Stimulated activated CD8-positive, alpha-beta memory T cell treated with anti-CD3 and anti-CD28 coated beads, Interleukin-7, amount 100 ng/mL, for 1 hour (primary cell): ENCODE results near the gene STX12.
"Not testable (repeated sequence)": the region's sequence is repeated elsewhere in the genome, so short reads cannot be mapped to it uniquely, and the experiment has no call there.

ENCODE experiments used
- DNase-seq, 2 donors: peaks; one replicate each; pipeline ENCODE4 v3.0.0-alpha.2; 2020; ENCODE audit warnings: low read depth in 2 of 2

STX12 gene

DNA sequence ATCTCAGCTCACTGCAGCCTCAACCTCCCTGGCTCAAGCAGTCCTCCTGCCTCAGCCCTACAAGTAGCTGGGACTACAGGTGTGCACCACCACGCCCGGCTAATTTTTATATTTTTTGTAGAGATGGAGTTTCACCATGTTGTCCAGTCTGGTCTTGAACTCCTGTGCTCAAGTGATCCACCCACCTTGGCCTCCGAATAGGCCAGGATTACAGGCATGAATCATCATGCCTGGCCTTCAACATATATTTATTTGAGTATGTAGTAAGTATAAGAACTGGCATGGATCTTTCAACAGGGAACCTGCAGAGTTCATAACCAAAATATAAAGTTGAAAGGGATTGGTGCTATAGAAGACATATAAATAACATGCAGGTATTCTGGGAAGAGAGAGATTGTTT lies 2.3 kb downstream of the STX12 start:
- not testable (repeated sequence) for DNase-seq

DNA sequence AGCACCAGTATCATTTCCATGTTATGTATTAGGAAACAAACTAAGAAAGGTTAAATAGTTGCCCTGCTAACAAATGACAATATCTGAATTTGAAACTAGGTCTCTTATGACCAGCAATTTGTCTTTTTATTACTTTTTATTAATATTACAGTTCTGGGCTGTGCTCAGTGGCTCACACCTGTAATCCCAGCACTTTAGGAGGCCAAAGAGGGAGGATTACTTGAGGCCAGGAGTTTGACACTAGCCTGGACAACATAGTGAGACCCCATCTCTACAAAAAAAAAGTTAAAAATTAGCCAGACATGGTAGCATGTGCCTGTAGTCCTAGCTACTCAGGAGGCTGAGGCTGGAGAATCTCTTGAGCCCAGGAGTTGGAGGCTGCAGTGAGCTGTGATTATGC lies 3.3 kb downstream of the STX12 start:
- not testable (repeated sequence) for DNase-seq

DNA sequence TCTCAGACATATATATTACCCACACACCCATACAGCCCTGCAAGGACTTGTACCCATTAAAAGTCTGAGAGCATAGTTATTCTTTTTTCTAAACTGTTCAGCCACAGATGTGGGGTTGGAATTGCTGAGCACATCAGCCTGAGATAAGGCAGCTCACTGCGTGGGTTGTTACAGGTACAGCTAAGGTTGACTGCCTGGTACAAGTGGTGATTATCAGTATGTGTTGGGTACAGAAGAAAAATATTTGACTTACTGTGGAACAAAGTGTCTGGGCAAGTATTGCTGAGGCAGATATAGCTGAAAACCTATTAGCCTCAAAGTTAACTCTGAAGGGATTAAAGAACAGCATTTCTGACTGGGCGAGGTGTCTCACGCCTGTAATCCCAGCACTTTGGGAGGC lies 5.0 kb downstream of the STX12 start:
- no peak for DNase-seq

DNA sequence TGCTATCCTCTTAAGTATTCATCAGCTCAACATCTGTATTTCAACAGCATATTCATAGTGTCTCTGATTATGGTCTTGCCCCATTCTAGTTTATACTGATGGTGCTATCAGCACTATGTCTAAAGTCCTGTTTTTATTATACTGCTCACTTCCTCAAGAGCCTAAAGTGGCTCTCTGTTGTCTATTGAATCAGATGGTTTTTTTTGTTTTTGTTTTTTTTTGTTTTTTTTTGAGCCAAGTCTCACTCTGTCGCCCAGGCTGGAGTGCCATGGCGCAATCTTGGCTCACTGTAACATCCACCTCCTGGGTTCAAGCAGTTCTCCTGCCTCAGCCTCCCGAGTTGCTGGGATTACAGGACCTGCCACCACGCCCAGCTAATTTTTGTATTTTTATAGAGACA lies 6.1 kb downstream of the STX12 start:
- DNase-seq: no peak

DNA sequence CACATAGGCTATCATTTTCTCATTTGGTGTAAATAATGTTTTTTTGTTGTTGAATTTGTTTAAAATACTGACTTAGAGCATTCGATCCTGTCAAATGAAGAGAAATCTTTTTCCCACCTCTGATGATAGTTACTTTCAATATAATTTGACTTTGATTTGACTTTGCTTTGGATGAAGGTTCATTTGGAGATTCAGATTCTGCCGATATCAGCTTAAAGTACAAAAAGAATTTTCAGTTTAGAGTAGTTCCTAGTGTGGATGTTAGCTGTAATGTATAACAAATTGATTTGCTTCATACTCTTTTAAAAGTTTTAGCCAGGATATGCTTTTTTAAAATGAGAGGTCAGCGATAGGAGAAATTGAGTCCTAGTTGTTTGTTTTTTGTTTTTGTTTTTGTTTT lies 9.9 kb downstream of the STX12 start:
- no peak for DNase-seq

DNA sequence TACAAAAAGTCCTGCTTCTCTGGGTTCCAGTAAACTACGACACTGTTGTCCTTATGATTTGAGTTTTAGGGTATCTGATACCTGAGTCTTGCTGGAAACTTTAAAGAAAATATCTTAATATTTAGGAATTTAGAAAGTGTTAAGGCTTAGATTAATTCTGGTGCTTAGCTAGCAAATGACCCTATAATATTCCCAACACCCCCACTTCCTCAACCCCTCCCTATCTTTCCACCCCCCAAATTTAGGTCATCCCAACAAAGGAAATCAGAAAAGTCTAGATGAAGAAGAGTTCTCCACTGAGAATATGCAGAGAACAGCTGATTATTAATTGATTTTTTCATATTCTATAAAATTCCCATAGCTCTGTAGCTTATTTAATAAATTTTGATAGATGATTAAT lies 11.7 kb downstream of the STX12 start:
- DNase-seq: no peak

DNA sequence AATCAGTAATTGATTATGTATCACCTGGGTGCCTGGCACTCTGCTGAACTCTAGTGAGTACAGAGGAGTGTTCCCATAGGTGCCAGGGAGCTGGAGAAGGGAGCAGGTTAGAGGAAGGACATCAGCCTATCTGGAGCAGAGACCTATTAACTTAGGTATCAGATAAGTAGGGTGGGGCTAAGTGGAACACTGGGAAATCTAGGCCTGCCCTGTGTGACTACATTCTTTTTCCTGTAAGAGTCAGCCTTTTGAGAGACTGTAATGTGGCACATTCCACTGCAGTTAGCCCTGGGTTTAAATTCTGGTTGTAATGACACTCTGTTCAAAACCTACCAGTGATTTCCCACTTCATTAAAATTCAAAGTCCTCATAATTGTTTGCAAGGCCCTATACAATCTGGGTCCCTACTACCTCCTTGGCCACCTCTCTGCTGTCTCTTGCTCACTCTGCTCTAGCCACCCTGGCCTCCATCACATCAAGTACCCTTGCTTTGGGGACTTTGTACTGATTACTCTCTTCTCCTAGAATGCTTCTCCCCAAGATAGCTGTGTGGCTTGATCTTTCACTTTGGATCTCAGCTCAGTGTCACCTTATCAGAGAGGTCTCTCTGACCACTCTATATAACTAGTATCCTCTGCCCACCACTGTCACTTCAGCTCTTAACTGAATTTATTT lies 12.9 kb downstream of the STX12 start:
- DNase-seq: no peak

DNA sequence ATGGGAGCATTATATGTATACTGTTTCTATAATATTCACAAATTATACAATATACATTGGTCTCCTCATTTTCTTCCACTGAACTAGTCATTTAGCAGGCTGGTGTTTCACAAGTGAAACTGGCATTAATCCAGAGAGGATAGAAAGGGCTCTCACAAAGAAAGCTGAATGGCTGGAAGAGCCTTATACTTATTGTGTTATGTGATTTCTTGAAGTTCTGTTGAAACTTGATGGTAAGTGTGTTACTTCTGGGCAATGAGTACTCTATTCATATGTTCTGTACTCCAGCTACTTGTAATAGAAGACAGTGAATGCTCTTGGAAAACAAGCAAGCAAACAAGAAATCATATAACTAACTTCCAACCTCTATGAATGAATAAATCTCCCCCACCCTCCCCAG lies 14.9 kb downstream of the STX12 start:
- no peak for DNase-seq

DNA sequence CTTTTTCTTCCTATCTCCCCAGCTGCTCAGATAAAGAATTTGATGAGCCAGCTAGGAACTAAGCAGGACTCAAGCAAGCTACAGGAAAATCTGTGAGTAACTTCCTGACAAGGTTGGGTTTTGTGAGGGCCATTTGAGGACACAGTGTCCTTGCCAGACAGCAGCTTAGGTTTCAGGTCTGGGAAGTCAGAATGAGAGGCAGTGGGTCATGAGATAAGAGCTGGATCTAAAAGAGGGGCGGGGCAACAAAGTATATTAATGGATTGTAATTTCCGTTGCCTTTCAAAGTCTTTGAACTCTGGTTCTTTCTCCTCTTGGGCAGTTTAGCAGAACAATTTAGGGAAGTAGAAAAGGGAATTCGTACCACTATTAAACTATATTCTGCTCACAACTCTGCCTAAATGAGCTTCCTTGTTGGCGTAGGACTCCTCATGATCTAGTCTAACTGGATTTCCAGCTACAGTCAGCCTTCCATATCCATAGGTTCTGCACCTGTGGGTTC lies 16.6 kb downstream of the STX12 start:
- no peak for DNase-seq

DNA sequence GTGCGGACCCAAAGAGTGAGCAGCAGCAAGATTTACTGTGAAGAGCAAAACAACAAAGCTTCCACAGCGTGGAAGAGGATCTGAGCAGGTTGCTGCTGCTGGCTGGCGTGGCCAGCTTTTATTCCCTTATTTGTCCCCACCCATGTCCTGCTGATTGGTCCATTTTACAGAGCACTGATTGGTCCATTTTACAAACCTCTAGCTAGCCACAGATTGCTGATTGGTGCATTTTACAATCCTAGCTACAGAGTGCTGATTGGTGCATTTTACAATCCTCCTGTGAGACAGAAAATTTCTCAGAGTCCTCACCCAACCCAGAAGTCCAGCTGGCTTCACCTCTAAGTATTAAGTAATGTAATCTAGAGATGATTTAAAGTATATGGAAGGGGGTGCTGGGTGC lies 17.3 kb downstream of the STX12 start:
- DNase-seq: not testable (repeated sequence)

DNA sequence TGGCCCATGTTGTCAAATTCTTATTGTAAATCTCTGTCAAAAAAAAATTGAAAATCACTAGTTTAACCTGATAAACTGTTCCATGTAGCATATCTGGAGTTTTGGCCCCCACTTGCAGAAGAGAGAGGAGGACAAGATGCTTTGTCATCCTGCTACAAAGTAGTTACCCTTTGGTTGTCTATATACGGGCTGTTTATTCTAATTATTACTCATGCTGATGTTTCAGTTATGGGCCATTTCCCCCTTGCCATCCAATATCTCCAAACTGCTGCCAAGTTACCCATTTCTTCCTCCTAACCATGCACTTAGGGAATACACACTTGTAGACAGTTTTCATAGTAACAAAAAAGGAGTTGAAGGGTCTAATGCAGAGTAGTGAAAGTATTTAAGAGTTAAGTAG lies 22.6 kb downstream of the STX12 start:
- no peak for DNase-seq

DNA sequence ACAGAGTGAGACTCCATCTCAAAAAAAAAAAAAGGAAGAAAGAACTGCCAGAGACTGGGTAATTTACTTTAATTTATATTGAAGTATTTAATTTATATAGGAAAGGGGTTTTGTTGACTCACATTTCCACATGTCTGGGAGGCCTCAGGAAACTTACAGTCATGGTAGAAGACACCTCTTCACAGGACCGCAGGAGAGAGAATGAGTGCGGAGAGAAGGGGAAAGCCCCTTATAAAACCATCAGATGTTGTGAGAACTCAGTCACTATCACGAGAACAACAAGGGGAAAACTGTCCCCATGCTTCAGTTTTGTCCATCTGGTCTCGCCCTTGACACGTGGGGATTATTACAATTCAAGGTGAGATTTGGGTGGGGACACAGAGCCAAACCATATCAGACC lies 31.8 kb downstream of the STX12 start:
- DNase-seq: no peak

DNA sequence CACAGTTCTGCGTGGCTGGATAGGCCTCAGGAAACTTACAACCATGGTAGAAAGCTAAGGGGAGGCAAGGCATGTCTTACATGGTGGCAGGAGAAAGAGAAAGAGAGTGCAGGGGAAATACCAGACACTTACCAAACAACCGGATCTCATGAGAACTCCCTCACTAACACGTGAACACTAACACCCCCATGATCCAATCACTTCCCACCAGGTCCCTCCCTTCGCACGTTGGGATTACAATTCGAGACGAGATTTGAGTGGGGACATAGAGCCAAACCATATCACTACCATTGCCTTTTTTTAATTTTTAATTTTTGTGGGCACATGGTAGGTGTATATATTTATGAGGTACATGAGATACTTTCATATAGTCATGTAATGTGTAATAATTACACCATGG lies 33.7 kb downstream of the STX12 start:
- DNase-seq: no peak

DNA sequence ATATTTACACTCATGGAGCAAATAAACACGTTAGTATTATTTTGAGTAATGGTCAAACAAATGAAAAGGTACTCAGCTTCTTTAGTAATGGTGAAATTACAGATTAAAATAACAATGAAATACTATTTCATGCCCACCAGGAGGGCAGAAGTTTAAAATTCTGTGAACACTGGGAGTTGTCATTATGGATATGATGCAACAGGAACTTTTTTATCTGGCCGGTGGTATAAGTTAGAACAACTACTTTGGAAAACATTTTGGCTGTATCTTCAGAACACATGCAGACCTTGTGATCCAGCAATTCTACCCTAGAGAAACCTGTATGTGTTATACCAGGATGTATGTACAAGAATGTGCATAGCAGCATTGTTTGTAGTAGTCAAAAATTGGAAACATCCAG lies 34.4 kb downstream of the STX12 start:
- no peak for DNase-seq

DNA sequence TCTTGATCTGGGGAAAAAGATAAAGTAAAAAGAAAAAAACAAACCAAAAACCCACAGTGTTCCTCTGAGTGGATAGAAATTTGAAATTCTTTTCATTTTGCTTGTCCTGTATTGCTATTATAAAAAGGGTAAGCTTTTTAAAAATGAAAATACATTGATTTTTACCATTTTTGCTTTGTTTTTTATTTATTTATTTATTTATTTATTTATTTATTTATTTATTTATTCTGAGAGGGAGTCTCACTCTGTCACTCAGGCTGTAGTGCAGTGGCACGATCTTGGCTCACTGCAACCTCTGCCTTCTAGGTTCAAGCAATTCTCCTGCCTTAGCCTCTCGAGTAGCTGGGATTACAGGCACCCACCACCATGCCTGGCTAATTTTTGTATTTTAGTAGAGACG lies 35.1 kb downstream of the STX12 start:
- DNase-seq: not testable (repeated sequence)

DNA sequence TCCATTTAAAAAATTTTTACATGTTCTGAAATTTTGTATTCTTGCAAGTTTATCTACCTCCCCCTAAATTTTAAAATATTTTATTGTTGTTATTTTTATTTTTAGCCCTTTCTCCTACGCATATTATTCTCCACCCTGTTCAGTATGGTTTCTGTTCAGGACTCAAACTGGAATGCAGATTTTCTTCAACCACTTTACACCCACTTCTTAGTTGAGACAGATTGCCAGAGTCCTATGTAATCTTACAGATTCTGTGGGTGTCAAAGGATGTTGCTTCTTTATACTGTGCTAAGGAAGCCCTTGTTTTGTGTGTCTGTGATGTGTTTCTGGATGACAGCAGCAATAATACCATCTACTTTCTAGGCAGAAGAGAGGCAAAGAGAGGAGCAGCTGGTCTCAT lies 36.9 kb downstream of the STX12 start:
- DNase-seq: no peak

DNA sequence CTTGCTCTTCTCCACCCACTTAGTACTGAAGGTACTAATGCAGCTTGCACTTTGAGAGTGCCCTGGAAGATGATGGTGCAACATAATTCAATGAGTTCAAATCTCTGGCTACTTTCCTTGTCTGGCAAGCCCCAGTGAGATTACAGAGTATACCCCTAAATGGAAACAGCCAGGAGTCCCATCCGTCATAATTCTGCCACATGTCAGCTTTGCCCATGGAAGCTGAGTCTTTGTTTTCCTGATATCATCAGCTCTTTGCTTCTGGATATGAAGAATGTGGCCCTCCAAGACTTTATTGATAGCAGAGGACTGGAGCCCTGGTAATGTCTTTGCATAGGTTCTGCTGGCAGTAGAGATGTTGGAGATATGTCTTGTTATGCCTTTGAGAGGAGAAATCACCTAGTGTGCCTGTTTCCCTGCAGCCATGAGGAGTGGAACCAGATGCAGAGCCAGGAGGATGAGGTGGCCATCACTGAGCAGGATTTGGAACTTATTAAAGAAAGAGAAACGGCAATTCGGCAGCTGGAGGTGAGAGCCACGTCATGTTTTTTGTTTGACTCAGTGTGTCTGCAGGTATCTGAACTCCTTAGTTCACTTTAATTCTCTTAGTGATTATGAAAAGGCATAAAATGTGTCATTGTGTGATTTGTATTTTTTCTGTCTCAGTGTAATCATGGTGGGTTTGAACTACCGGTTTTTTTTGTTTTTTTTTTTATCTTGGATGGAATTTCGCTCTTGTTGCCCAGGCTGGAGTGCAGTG lies 38.9 kb downstream of the STX12 start:
- DNase-seq: no peak

DNA sequence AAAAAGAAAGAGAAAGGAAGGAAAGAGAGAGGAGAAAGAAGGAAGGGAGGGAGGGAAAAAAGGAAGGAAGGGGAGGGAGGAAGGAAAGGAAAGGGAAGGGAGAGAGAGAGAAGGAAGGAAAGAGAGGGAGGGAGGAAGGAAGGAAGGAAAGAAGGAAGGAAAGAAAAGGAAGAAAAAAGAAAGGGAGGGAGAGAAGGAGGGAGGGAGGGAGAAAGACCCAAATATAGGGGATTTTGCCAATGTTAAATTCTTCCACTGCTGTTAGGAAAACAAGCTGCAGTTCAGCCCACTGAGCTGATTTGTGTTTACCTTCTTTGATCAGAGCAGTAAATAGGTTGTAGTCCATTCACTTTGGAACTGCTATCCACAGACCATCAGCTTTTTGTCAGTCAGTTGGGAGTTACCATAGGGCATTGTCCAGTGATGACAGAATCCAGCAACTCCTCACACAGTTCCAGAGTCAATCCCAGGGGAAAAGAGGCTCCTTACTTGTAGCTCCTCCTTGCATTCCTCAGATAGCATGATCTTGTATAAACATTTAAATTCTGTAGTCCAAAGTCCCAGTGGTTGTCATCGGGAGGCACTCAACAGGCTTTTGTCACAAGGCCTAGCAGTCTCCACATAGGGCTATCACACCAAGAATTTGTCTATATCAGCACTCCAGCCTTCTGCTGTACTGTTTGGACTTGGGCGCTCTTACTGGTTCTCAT lies 44.1 kb downstream of the STX12 start:
- no peak for DNase-seq

DNA sequence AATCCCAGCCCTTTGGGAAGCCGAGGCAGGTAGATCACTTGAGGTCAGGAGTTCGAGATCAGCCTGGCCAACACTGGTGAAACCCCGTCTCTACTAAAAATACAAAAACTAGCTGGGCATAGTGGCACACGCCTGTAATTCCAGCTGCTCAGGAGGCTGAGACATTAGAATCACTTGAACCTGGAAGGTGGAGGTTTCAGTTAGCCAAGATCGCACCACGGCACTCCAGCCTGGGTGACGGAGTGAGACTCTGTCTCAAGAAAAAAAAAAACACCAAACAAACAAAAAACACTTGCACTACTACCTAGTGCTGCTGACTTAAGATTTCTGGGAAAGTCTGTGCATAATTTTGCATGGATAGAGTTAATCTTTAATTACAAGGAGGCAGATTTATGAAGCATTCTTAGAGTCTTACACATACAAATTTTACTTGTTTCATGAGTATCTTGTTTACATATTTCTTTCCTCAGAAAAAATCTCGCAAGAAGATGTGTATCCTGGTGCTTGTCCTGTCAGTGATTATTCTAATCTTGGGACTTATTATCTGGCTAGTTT lies 48.8 kb downstream of the STX12 start:
- DNase-seq: no peak

DNA sequence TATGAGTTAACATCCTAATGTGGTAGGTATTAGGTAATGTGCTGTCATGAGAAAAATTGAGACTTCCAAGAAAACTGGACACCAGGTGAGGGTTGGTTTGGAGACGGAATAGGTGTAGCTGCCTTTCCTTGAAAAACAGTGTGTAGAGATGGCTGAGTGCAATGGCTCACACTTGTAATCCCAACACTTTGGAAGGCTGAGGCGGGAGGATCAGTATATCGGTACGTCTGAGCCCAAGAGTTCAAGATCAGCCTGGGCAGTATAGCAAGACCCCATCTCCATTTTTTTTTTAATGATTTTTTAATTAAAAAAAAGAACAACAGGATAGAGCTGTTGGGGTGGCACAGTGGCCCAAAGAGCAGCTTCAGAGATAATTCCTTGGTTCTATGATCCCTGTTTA lies 50.8 kb downstream of the STX12 start:
- no peak for DNase-seq

DNA sequence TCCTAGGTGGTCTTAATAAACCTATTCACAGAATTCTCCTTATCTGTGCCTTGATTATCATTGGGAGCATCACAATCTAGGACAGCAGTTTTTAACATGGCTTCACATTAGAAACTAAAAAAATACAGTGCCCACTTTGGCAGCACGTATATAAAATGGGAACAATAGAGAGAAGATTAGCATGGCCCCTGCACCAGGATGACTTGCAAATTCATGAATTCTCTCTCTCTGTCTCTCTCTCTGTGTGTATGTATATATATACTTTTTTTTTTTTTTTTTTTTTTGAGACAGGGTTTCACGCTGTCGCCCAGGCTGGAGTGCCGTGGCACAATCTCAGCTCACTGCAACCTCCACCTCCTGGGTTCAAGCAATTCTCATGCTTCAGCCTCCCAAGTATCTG lies 51.4 kb downstream of the STX12 start:
- DNase-seq: no peak

DNA sequence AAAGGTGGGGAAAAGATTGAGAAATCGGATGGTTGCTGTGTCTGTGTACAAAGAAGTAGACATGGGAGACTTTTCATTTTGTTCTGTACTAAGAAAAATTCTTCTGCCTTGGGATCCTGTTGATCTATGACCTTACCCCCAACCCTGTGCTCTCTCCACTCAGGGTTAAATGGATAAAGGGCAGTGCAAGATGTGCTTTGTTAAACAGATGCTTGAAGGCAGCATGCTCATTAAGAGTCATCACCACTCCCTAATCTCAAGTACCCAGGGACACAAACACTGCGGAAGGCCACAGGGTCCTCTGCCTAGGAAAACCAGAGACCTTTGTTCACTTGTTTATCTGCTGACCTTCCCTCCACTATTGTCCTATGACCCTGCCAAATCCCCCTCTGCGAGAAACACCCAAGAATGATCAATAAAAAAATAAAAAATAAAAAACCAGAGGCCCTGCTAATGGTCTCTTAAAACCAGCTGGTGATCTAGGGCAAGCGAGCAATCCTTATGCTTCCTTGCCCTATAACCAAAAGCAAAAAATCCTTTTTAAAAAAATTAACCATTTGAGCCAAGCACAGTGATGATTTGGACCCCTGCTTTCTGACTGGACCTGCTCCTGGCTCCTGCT lies 56.4 kb downstream of the STX12 start:
- DNase-seq: not testable (repeated sequence)
